ENCODE results near the gene AHNAK.

The AHNAK gene

GRCh38 chr11:62411524-62411923, 135.1 kb downstream of the AHNAK start:
- Histone ChIP-seq H3K27me3 (ENCODE audit: control insufficient read depth, insufficient read depth, low read length) (no peaks in the 10 kb centered on the region), H3K9ac (ENCODE audit: low read length) (no peak overlapping the region), H3K27ac (ENCODE audit: low read length) (no peak overlapping the region), H3K4me1 (ENCODE audit: control insufficient read depth, low read depth, low read length) (no peaks in the 10 kb centered on the region), H3K36me3 (ENCODE audit: control insufficient read depth, low read depth, low read length) (no peaks in the 10 kb centered on the region), H3K4me3 (ENCODE audit: low read length) (no peak overlapping the region), H3K9me3 (ENCODE audit: control insufficient read depth, low read depth, low read length) (no peaks in the 10 kb centered on the region)

GRCh38 chr11:62410972-62411371, 135.6 kb downstream of the AHNAK start:
- no peak overlapping the region for H3K27ac ChIP-seq (ENCODE audit: low read length)
- H3K4me3 ChIP-seq (ENCODE audit: low read length), result no peak overlapping the region
- H3K9me3 ChIP-seq (ENCODE audit: control insufficient read depth, low read depth, low read length), result no peaks in the 10 kb centered on the region
- no peaks in the 10 kb centered on the region for H3K27me3 ChIP-seq (ENCODE audit: control insufficient read depth, insufficient read depth, low read length)
- H3K36me3 ChIP-seq (ENCODE audit: control insufficient read depth, low read depth, low read length), result no peaks in the 10 kb centered on the region
- no peak overlapping the region for H3K9ac ChIP-seq (ENCODE audit: low read length)
- no peaks in the 10 kb centered on the region for H3K4me1 ChIP-seq (ENCODE audit: control insufficient read depth, low read depth, low read length)

GRCh38 chr11:62409831-62410230, 136.8 kb downstream of the AHNAK start:
- no peak overlapping the region for H3K4me3 ChIP-seq (ENCODE audit: low read length)
- no peak overlapping the region for H3K9ac ChIP-seq (ENCODE audit: low read length)

GRCh38 chr11:62406034-62406433, 140.6 kb downstream of the AHNAK start:
- peaks cover 3% of the 10 kb centered on the region for H3K4me1 ChIP-seq (ENCODE audit: control insufficient read depth, low read depth, low read length)
- H3K27me3 ChIP-seq (ENCODE audit: control insufficient read depth, insufficient read depth, low read length), result no peaks in the 10 kb centered on the region
- no peaks in the 10 kb centered on the region for H3K36me3 ChIP-seq (ENCODE audit: control insufficient read depth, low read depth, low read length)
- no peak overlapping the region for H3K27ac ChIP-seq (ENCODE audit: low read length)
- H3K9me3 ChIP-seq (ENCODE audit: control insufficient read depth, low read depth, low read length), result no peaks in the 10 kb centered on the region
- H3K4me3 ChIP-seq (ENCODE audit: low read length), result no peak overlapping the region
- H3K9ac ChIP-seq (ENCODE audit: low read length), result no peak overlapping the region

More at GRCh38 chr11:62409831-62410230, 136.8 kb downstream of the AHNAK start:
- H3K9me3 ChIP-seq (ENCODE audit: control insufficient read depth, low read depth, low read length), result no peaks in the 10 kb centered on the region
- H3K27me3 ChIP-seq (ENCODE audit: control insufficient read depth, insufficient read depth, low read length), result no peaks in the 10 kb centered on the region
- no peak overlapping the region for H3K27ac ChIP-seq (ENCODE audit: low read length)
- H3K4me1 ChIP-seq (ENCODE audit: control insufficient read depth, low read depth, low read length), result no peaks in the 10 kb centered on the region
- no peaks in the 10 kb centered on the region for H3K36me3 ChIP-seq (ENCODE audit: control insufficient read depth, low read depth, low read length)

GRCh38 chr11:62404901-62405300, 141.7 kb downstream of the AHNAK start:
- no peak overlapping the region for H3K9ac ChIP-seq (ENCODE audit: low read length)
- peaks cover 3% of the 10 kb centered on the region for H3K4me1 ChIP-seq (ENCODE audit: control insufficient read depth, low read depth, low read length)
- no peak overlapping the region for H3K4me3 ChIP-seq (ENCODE audit: low read length)
- H3K9me3 ChIP-seq (ENCODE audit: control insufficient read depth, low read depth, low read length), result no peaks in the 10 kb centered on the region
- H3K27me3 ChIP-seq (ENCODE audit: control insufficient read depth, insufficient read depth, low read length), result no peaks in the 10 kb centered on the region
- H3K36me3 ChIP-seq (ENCODE audit: control insufficient read depth, low read depth, low read length), result no peaks in the 10 kb centered on the region
- H3K27ac ChIP-seq (ENCODE audit: low read length), result no peak overlapping the region

GRCh38 chr11:62404435-62404834, 142.2 kb downstream of the AHNAK start:
- Histone ChIP-seq H3K27me3 (ENCODE audit: control insufficient read depth, insufficient read depth, low read length) (no peaks in the 10 kb centered on the region), H3K4me3 (ENCODE audit: low read length) (no peak overlapping the region), H3K27ac (ENCODE audit: low read length) (no peak overlapping the region), H3K4me1 (ENCODE audit: control insufficient read depth, low read depth, low read length) (peaks cover 3% of the 10 kb centered on the region), H3K9me3 (ENCODE audit: control insufficient read depth, low read depth, low read length) (no peaks in the 10 kb centered on the region), H3K36me3 (ENCODE audit: control insufficient read depth, low read depth, low read length) (no peaks in the 10 kb centered on the region), H3K9ac (ENCODE audit: low read length) (no peak overlapping the region)

- no peak overlapping the region for H3K27ac ChIP-seq (ENCODE audit: low read length)
Measured at GRCh38 chr11:62402960-62403730, 143.5 kb downstream of the AHNAK start.

GRCh38 chr11:62402226-62402959, 144.2 kb downstream of the AHNAK start:
- no peaks in the 10 kb centered on the region for H3K9me3 ChIP-seq (ENCODE audit: control insufficient read depth, low read depth, low read length)
- H3K4me1 ChIP-seq (ENCODE audit: control insufficient read depth, low read depth, low read length), result peaks cover 3% of the 10 kb centered on the region
- H3K27ac ChIP-seq (ENCODE audit: low read length), result no peak overlapping the region
- H3K9ac ChIP-seq (ENCODE audit: low read length), result no peak overlapping the region
- no peaks in the 10 kb centered on the region for H3K27me3 ChIP-seq (ENCODE audit: control insufficient read depth, insufficient read depth, low read length)
- H3K36me3 ChIP-seq (ENCODE audit: control insufficient read depth, low read depth, low read length), result no peaks in the 10 kb centered on the region
- H3K4me3 ChIP-seq (ENCODE audit: low read length), result no peak overlapping the region

More at GRCh38 chr11:62402960-62403730, 143.5 kb downstream of the AHNAK start:
- H3K4me3 ChIP-seq (ENCODE audit: low read length), result no peak overlapping the region
- H3K9me3 ChIP-seq (ENCODE audit: control insufficient read depth, low read depth, low read length), result no peaks in the 10 kb centered on the region
- H3K9ac ChIP-seq (ENCODE audit: low read length), result no peak overlapping the region
- no peaks in the 10 kb centered on the region for H3K27me3 ChIP-seq (ENCODE audit: control insufficient read depth, insufficient read depth, low read length)
- peaks cover 3% of the 10 kb centered on the region for H3K4me1 ChIP-seq (ENCODE audit: control insufficient read depth, low read depth, low read length)
- H3K36me3 ChIP-seq (ENCODE audit: control insufficient read depth, low read depth, low read length), result no peaks in the 10 kb centered on the region

- Histone ChIP-seq H3K9me3 (ENCODE audit: control insufficient read depth, low read depth, low read length) (no peaks in the 10 kb centered on the region), H3K27ac (ENCODE audit: low read length) (no peak overlapping the region), H3K36me3 (ENCODE audit: control insufficient read depth, low read depth, low read length) (no peaks in the 10 kb centered on the region), H3K27me3 (ENCODE audit: control insufficient read depth, insufficient read depth, low read length) (no peaks in the 10 kb centered on the region), H3K4me3 (ENCODE audit: low read length) (no peak overlapping the region), H3K9ac (ENCODE audit: low read length) (no peak overlapping the region), H3K4me1 (ENCODE audit: control insufficient read depth, low read depth, low read length) (peaks cover 3% of the 10 kb centered on the region)
Measured at GRCh38 chr11:62401811-62402210, 144.8 kb downstream of the AHNAK start.

- Histone ChIP-seq H3K4me3 (ENCODE audit: low read length) (no peak overlapping the region), H3K27me3 (ENCODE audit: control insufficient read depth, insufficient read depth, low read length) (no peaks in the 10 kb centered on the region), H3K9ac (ENCODE audit: low read length) (no peak overlapping the region), H3K36me3 (ENCODE audit: control insufficient read depth, low read depth, low read length) (no peaks in the 10 kb centered on the region), H3K9me3 (ENCODE audit: control insufficient read depth, low read depth, low read length) (no peaks in the 10 kb centered on the region), H3K4me1 (ENCODE audit: control insufficient read depth, low read depth, low read length) (peaks cover 3% of the 10 kb centered on the region), H3K27ac (ENCODE audit: low read length) (no peak overlapping the region)
Measured at GRCh38 chr11:62401356-62401755, 145.2 kb downstream of the AHNAK start.

GRCh38 chr11:62400760-62401159, 145.8 kb downstream of the AHNAK start:
- no peak overlapping the region for H3K9ac ChIP-seq (ENCODE audit: low read length)
- H3K4me1 ChIP-seq (ENCODE audit: control insufficient read depth, low read depth, low read length), result peaks cover 3% of the 10 kb centered on the region
- no peak overlapping the region for H3K4me3 ChIP-seq (ENCODE audit: low read length)
- H3K27ac ChIP-seq (ENCODE audit: low read length), result no peak overlapping the region
- H3K36me3 ChIP-seq (ENCODE audit: control insufficient read depth, low read depth, low read length), result no peaks in the 10 kb centered on the region
- H3K9me3 ChIP-seq (ENCODE audit: control insufficient read depth, low read depth, low read length), result no peaks in the 10 kb centered on the region
- no peaks in the 10 kb centered on the region for H3K27me3 ChIP-seq (ENCODE audit: control insufficient read depth, insufficient read depth, low read length)

- no peaks in the 10 kb centered on the region for H3K9me3 ChIP-seq (ENCODE audit: control insufficient read depth, low read depth, low read length)
- H3K27me3 ChIP-seq (ENCODE audit: control insufficient read depth, insufficient read depth, low read length), result no peaks in the 10 kb centered on the region
- H3K9ac ChIP-seq (ENCODE audit: low read length), result no peak overlapping the region
- no peaks in the 10 kb centered on the region for H3K36me3 ChIP-seq (ENCODE audit: control insufficient read depth, low read depth, low read length)
- no peak overlapping the region for H3K4me3 ChIP-seq (ENCODE audit: low read length)
- H3K27ac ChIP-seq (ENCODE audit: low read length), result no peak overlapping the region
- H3K4me1 ChIP-seq (ENCODE audit: control insufficient read depth, low read depth, low read length), result peaks cover 5% of the 10 kb centered on the region
Measured at GRCh38 chr11:62400281-62400680, 146.3 kb downstream of the AHNAK start.

Data from iPS-18a (cell line).